ENCODE results near the gene BMPER.
A peak's percentile ranks its signal among the peaks of the same experiment; 100 is the strongest.

Gene BMPER

GRCh38 chr7:33970536-33970935 is 65.2 kb downstream of the BMPER start:
- no peak for DNase-seq (ENCODE audit: low spot score)

GRCh38 chr7:33971106-33971505 is 65.8 kb downstream of the BMPER start:
- DNase-seq (ENCODE audit: low spot score), result no peak

GRCh38 chr7:33973231-33974015 is 68.1 kb downstream of the BMPER start:
- DNase-seq (ENCODE audit: low spot score), result peak; percentile 37

- DNase-seq (ENCODE audit: low spot score), result no peak
These were observed 74.0 kb downstream of the BMPER start for GRCh38 chr7:33979300-33979806.

- peak; percentile 51 for DNase-seq (ENCODE audit: low spot score)
These were observed 74.5 kb downstream of the BMPER start for GRCh38 chr7:33979807-33980355.

GRCh38 chr7:33981226-33981625 is 75.9 kb downstream of the BMPER start:
- no peak for DNase-seq (ENCODE audit: low spot score)

- no peak for DNase-seq (ENCODE audit: low spot score)
These were observed 76.5 kb downstream of the BMPER start for GRCh38 chr7:33981671-33982424.

- DNase-seq (ENCODE audit: low spot score), result peak; percentile 27
These were observed 77.1 kb downstream of the BMPER start for GRCh38 chr7:33982425-33982786.

- no peak for DNase-seq (ENCODE audit: low spot score)
These were observed 81.1 kb downstream of the BMPER start for GRCh38 chr7:33986451-33986850.

GRCh38 chr7:33986951-33987947 is 81.9 kb downstream of the BMPER start:
- peak; percentile 85 for DNase-seq (ENCODE audit: low spot score)

- no peak for DNase-seq (ENCODE audit: low spot score)
These were observed 91.6 kb downstream of the BMPER start for GRCh38 chr7:33996899-33997298.

GRCh38 chr7:33998476-33998875 is 93.1 kb downstream of the BMPER start:
- DNase-seq (ENCODE audit: low spot score), result no peak

- DNase-seq (ENCODE audit: low spot score), result no peak
These were observed 105.8 kb downstream of the BMPER start for GRCh38 chr7:34011017-34011695.

- no peak for DNase-seq (ENCODE audit: low spot score)
These were observed 106.4 kb downstream of the BMPER start for GRCh38 chr7:34011696-34012095.

- DNase-seq (ENCODE audit: low spot score), result no peak
These were observed 108.1 kb downstream of the BMPER start for GRCh38 chr7:34013421-34013820.

GRCh38 chr7:34015651-34016050 is 110.3 kb downstream of the BMPER start:
- no peak for DNase-seq (ENCODE audit: low spot score)

- no peak for DNase-seq (ENCODE audit: low spot score)
These were observed 111.5 kb downstream of the BMPER start for GRCh38 chr7:34016876-34017275.

- DNase-seq (ENCODE audit: low spot score), result no peak
These were observed 114.0 kb downstream of the BMPER start for GRCh38 chr7:34019301-34019790.

GRCh38 chr7:34022626-34023025 is 117.3 kb downstream of the BMPER start:
- no peak for DNase-seq (ENCODE audit: low spot score)

GRCh38 chr7:34025600-34025999 is 120.3 kb downstream of the BMPER start:
- DNase-seq (ENCODE audit: low spot score), result no peak

Measured in AG08396 (cell line).